GM12864 (cell line): ENCODE results near the gene DYNC1H1.
"Not testable (repeated sequence)": the region's sequence is repeated elsewhere in the genome, so short reads cannot be mapped to it uniquely, and the experiment has no call there.

Experiments used
- DNase-seq: peaks from one replicate; pipeline ENCODE4 v3.0.0-alpha.2; 2011; ENCODE audit warnings: low read depth
- H3K4me3 ChIP-seq: 2 replicates; pipeline ENCODE4 v1.5.1; 2011; ENCODE audit warnings: mild to moderate bottlenecking, low read depth, low read length, control low read depth
- CTCF ChIP-seq: IDR thresholded peaks from 2 replicates; pipeline ENCODE4 v1.5.1; 2011; ENCODE audit warnings: low read depth, mild to moderate bottlenecking, moderate library complexity, low read length, control low read depth, inconsistent platforms; ENCODE audit errors: missing control alignments

The DYNC1H1 gene

DNA sequence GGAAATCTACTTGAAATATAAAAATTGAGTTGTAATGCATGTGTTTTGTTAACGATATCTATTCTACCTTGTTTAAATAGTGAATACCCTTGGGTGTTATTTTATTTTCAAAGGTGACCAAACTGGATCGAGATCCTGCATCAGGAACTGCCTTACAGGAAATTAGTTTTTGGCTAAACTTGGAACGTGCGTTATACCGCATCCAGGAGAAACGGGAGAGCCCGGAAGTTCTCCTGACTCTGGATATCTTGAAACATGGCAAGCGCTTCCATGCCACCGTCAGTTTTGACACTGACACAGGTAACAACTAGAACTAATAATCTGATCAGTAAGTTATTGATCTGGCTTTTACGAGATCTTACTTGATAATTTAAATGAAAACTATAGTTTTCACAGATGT lies 15.9 kb downstream of the DYNC1H1 start:
- H3K4me3 ChIP-seq, result no peak overlapping the region
- TF ChIP-seq CTCF, result no peak
- no peak for DNase-seq

- no peak for DNase-seq
- no peak overlapping the region for H3K4me3 ChIP-seq
- no peak for TF ChIP-seq CTCF
These were observed 16.3 kb downstream of the DYNC1H1 start for GRCh38 chr14:101980700-101981099.

GRCh38 chr14:101982621-101983020 lies 18.2 kb downstream of the DYNC1H1 start:
- no peak for DNase-seq
- TF ChIP-seq CTCF, result no peak
- no peak overlapping the region for H3K4me3 ChIP-seq

GRCh38 chr14:101984831-101985230 lies 20.5 kb downstream of the DYNC1H1 start:
- not testable (repeated sequence) for H3K4me3 ChIP-seq

DNA sequence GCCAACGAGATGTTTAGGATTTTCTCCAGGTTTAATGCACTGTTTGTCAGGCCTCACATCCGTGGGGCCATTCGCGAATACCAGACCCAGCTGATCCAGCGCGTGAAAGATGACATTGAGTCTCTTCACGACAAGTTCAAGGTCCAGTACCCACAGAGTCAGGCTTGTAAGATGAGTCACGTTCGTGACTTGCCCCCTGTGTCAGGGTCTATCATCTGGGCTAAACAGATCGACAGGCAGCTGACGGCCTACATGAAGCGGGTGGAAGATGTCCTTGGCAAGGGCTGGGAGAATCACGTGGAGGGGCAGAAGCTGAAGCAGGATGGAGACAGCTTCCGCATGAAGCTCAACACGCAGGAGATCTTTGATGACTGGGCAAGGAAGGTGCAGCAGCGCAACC lies 21.6 kb downstream of the DYNC1H1 start:
- no peak for TF ChIP-seq CTCF
- no peak overlapping the region for H3K4me3 ChIP-seq

More at GRCh38 chr14:101984831-101985230, 20.5 kb downstream of the DYNC1H1 start:
- DNase-seq, result not testable (repeated sequence)

DNA sequence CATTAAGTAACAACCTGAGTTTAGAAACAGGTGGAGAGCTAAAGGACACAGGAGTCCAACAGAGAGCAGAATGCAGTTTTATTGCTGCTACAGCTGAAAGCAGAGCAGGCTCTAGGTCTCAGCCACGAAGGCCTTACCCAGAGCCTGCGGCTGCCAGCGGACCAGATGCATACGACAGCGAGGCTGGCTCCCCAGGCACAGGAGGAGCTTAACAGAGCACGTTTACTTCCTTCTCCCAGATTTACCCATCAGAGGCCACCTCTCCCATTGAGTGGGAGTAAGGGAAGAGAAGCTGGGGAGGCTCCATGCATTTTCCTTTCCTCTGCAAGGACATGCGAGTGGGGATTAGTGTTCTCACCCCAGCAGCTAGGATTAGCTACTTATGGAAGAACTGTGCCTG lies 22.6 kb downstream of the DYNC1H1 start:
- no peak overlapping the region for H3K4me3 ChIP-seq
- no peak for TF ChIP-seq CTCF
- DNase-seq, result no peak

More for the DNA sequence above, 21.6 kb downstream of the DYNC1H1 start:
- DNase-seq, result no peak

DNA sequence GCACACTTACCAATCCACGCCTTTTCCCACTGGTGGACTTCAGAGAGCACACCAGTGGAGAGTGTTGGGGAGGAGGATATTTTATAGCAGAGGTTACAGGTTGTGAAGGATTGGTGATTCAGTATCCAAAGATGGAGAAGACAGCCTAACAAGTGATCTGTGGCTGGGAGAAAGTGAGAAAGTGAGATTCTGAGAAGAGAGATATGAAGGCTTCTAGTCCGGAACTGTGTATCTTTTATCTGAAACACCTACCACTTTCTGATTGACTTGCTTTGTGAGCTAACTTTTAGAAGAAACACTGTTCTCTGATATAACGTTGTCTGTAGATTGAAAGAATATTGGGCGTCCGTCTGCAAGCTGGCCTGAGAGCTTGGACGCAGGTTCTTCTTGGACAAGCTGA lies 24.0 kb downstream of the DYNC1H1 start:
- no peak for TF ChIP-seq CTCF
- no peak overlapping the region for H3K4me3 ChIP-seq
- no peak for DNase-seq

GRCh38 chr14:101991352-101991751 lies 27.0 kb downstream of the DYNC1H1 start:
- no peak for TF ChIP-seq CTCF
- no peak overlapping the region for H3K4me3 ChIP-seq
- DNase-seq, result no peak
